ENCODE data around the gene OSCP1.

Gene OSCP1

GRCh38 chr1:36380782-36381181 is 69.5 kb downstream of the OSCP1 start:
- DNase-seq, result no peak

- DNase-seq, result no peak
Observed at GRCh38 chr1:36380143-36380619, 70.1 kb downstream of the OSCP1 start.

- DNase-seq, result no peak
Observed at GRCh38 chr1:36377791-36378492, 72.3 kb downstream of the OSCP1 start.

- DNase-seq, result no peak
Observed at GRCh38 chr1:36372617-36373016, 77.6 kb downstream of the OSCP1 start.

- DNase-seq, result peak; percentile 90 to 92
Observed at GRCh38 chr1:36369061-36369861, 81.0 kb downstream of the OSCP1 start.

Data from activated CD4-positive, alpha-beta T cell treated with anti-CD3 and anti-CD28 coated beads, Interleukin-2, amount 50 U/mL, for 48 hours (primary cell).